ENCODE data around the gene CCDC12.

Gene CCDC12

DNA sequence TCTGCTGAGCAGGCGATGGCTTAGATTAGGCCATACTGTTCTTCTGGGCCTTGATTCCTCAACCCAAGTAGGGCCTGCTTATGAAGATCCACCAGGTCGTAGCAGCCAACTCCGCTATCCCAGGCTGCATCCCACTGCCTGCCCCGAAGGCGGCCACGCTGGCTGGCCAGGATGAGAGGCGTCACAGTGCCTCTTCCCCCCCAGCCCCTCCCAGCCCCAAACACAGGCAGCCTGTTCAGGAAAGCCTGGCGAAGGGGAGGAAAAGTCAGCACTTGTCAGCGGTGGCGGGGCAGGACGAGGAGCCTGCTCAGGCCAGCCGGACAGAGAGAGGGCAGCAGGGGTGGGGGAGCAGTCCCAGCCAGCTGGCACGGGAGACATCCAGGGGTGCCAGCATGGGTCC, 87.8 kb downstream of the CCDC12 start:
- H3K27ac ChIP-seq = no peak overlapping the region
- TF ChIP-seq CTCF (conservative IDR thresholded peaks at IDR 0.05) = no peak

DNA sequence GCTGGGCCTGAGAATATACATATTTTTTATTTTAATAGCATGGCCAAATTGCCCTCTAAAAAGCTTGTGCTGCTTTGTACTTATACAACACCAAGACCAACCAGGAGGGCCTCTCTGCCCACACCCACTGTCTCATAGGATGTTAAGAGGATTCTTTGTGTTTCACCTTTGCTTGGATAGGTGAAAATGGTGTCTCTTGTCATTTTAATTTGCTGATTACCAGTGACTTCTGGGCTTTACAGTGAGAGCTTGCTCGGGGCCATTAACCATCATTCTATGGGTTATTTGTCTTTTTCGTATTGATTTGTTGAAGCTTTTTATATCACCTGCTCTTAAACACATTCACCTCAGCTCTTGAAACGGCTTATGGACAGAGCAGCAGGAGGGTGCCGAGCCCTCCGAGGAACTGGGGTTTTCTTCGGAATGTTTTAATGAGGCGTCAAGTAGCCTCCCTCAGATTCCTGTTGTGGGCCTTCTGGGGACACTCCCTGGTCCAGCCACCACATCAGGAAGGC, 88.5 kb downstream of the CCDC12 start:
- no peak overlapping the region for H3K27ac ChIP-seq
- no peak for TF ChIP-seq CTCF (conservative IDR thresholded peaks at IDR 0.05)

- no peak overlapping the region for H3K27ac ChIP-seq
- TF ChIP-seq CTCF (conservative IDR thresholded peaks at IDR 0.05) = no peak
Measured at GRCh38 chr3:46885612-46886011, 90.9 kb downstream of the CCDC12 start.

GRCh38 chr3:46884929-46885328, 91.6 kb downstream of the CCDC12 start:
- no peak for TF ChIP-seq CTCF (conservative IDR thresholded peaks at IDR 0.05)
- no peak overlapping the region for H3K27ac ChIP-seq

- no peak for TF ChIP-seq CTCF (conservative IDR thresholded peaks at IDR 0.05)
- H3K27ac ChIP-seq = no peak overlapping the region
Measured at GRCh38 chr3:46884427-46884826, 92.1 kb downstream of the CCDC12 start.

- no peak for TF ChIP-seq CTCF (conservative IDR thresholded peaks at IDR 0.05)
- no peak overlapping the region for H3K27ac ChIP-seq
Measured at GRCh38 chr3:46883830-46884185, 92.7 kb downstream of the CCDC12 start.

- peak overlapping the region; percentile 13; the same call in 1 of the 2 replicates for H3K27ac ChIP-seq
- TF ChIP-seq CTCF (conservative IDR thresholded peaks at IDR 0.05) = no peak
Measured at GRCh38 chr3:46883054-46883829, 93.3 kb downstream of the CCDC12 start.
